Stomach (tissue), 9 donors: Measurements from ENCODE around the gene ELMO1. TPM values are rescaled to one million over a fixed set of nuclear protein-coding genes. Genes with fewer than 3 reads are reported as not detected.

Experiments
- DNase-seq, 2 donors: peaks; one replicate each; pipeline versions ENCODE4 v3.0.0 to v3.0.0-alpha.2; 2013 to 2019
- H3K27ac ChIP-seq, 5 donors: fragments of 200-600 bp in 4 of 5; sonication (generic) in 4 of 5; one replicate each; pipeline ENCODE4 v1.5.1; 2013 to 2019; ENCODE audit warnings: mild to moderate bottlenecking in 1 of 5, moderate library complexity in 1 of 5
- H3K27me3 ChIP-seq, 3 donors: fragments of 200-600 bp; sonication (generic); one replicate each; pipeline ENCODE4 v1.5.1; 2017 to 2019; ENCODE audit warnings: mixed run types in 1 of 3
- H3K36me3 ChIP-seq, 4 donors: fragments of 200-600 bp; sonication (generic); 1 replicate in 3 of 4; 2 replicates in 1 of 4; pipeline ENCODE4 v1.5.1; 2016 to 2019
- H3K4me1 ChIP-seq, 4 donors: fragments of 200-600 bp; sonication (generic); one replicate each; pipeline ENCODE4 v1.5.1; 2016 to 2019
- H3K4me3 ChIP-seq, 4 donors: fragments of 200-600 bp; sonication (generic) in 3 of 4; one replicate each; pipeline ENCODE4 v1.5.1; 2016 to 2019; ENCODE audit warnings: mild to moderate bottlenecking in 1 of 4
- H3K9me3 ChIP-seq, 4 donors: fragments of 200-600 bp; sonication (generic); one replicate each; pipeline ENCODE4 v1.5.1; 2016 to 2019
- EP300 ChIP-seq: sonication (generic); formaldehyde crosslinking; IDR thresholded peaks from one replicate; pipeline ENCODE4 v1.6.1; 2017; ENCODE audit warnings: antibody characterized with exemption
- POLR2A ChIP-seq, 4 donors: fragments of 450-650 bp; IDR thresholded peaks; one replicate each; pipeline ENCODE4 v1.6.1; 2016; ENCODE audit warnings: antibody characterized with exemption in 4 of 4, control low read depth in 2 of 4, mild to moderate bottlenecking in 1 of 4, moderate library complexity in 1 of 4
- POLR2AphosphoS5 ChIP-seq, 3 donors: sonication (generic); formaldehyde crosslinking; IDR thresholded peaks; one replicate each; pipeline ENCODE4 v1.6.1; 2016; ENCODE audit warnings: antibody characterized with exemption in 3 of 3
- WGBS, 5 donors: extraction: QIAGEN DNeasy Blood & Tissue Kit in 3 of 5; methylation state at CpG; one replicate each; pipeline versions ENCODE4 v1.1.5 to v1.1.7; 2013 to 2018; 5-methylcytosine and 5-hydroxymethylcytosine counted together
- intact Hi-C: fragments of 100-400 bp; cut with DNase I; formaldehyde crosslinking; loops from one replicate; pipeline ENCODE4 v1.15.1; 2023; ENCODE audit warnings: low total_unique reads
- polyA plus RNA-seq, 3 donors: library from polyadenylated mRNA; stranded (reverse); fragments of 200-250 nt; gene quantifications; one replicate each; pipeline ENCODE4 v1.2.3, GENCODE V29; 2013
- total RNA-seq, 5 donors: library from RNA; depleted of rRNA; stranded (reverse); fragments of >200 nt; gene quantifications; one replicate each; pipeline versions ENCODE4 v1.1.0 to v1.2.3, GENCODE V29; 2014 to 2016
- TF ChIP-seq, protein P1 (sequence below), 7 experiments: fragments of 450-650 bp in 4 of 7; fragments of 200-600 bp in 3 of 7; sonication (generic) in 3 of 7; IDR thresholded peaks; one replicate each; pipeline ENCODE4 v1.5.1; 2016 to 2019; ENCODE audit warnings: antibody characterized with exemption in 7 of 7, control low read depth in 2 of 7, mild to moderate bottlenecking in 1 of 7
- donor health status: healthy with polysubstance abuse.
- donor health status: Bipolar disorder and iron deficiency.
- donor health status: healthy.

ELMO1 gene
- total and polyA plus RNA-seq, 8 donors, result 4.1 to 117 (median 44.8) TPM

DNA sequence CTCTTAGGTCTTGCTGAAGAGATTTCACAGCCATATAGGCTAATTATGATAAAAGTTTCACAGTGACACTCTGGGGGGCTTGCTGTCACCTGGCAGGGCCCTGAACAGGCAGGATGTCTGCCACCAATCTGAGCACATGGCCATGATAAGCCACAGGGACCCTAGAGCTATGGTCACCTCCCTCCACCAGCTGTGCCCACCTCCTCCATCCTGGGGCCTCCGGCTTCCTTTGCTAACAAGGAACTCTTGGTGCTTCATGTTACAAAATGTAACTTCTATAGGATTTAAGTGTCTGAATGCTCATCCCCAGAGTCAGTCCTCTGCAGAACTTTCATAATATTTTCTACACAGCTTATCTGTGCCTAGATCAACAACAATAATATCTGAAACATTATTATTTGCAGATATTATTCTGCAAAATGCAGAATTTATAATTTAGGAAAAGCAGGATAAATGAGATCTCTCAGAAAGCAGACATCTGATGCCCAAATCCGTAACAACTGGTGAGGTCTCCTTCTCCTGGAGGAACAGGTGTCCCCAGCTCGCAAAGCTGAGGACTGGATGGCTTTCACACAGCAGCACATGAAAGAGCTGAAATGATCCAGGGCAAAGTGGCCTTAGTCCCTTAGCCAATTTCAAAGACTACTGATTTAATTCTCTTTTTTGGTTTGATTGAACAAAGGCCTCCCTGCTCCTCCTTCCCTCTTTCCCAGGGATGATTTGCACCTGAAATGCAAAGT, 437.3 kb downstream of the ELMO1 start:
- Histone ChIP-seq H3K4me3 (no peak overlapping the region), H3K4me1 (peaks cover 13 to 17% (median 13%) of the 10 kb centered on the region in 4 donors), H3K27ac (no peak overlapping the region), H3K9me3 (no peaks in the 10 kb centered on the region), H3K27me3 (no peaks in the 10 kb centered on the region), H3K36me3 (peaks cover 0 to 15% (median 7%) of the 10 kb centered on the region in 4 donors)
- DNase-seq, result no peak
- 93 to 100% (median 98%) methylated on average over 3 of the region's 3 CpGs for WGBS, 5 donors
- intact Hi-C loops, result no loop called here
- TF ChIP-seq, protein P1, sequence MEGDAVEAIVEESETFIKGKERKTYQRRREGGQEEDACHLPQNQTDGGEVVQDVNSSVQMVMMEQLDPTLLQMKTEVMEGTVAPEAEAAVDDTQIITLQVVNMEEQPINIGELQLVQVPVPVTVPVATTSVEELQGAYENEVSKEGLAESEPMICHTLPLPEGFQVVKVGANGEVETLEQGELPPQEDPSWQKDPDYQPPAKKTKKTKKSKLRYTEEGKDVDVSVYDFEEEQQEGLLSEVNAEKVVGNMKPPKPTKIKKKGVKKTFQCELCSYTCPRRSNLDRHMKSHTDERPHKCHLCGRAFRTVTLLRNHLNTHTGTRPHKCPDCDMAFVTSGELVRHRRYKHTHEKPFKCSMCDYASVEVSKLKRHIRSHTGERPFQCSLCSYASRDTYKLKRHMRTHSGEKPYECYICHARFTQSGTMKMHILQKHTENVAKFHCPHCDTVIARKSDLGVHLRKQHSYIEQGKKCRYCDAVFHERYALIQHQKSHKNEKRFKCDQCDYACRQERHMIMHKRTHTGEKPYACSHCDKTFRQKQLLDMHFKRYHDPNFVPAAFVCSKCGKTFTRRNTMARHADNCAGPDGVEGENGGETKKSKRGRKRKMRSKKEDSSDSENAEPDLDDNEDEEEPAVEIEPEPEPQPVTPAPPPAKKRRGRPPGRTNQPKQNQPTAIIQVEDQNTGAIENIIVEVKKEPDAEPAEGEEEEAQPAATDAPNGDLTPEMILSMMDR (IDR thresholded peaks at IDR 0.05), result no peak
- no peak for TF ChIP-seq POLR2A (IDR thresholded peaks at IDR 0.05)
- TF ChIP-seq EP300, result no peak
- TF ChIP-seq POLR2AphosphoS5 (IDR thresholded peaks at IDR 0.05), result no peak

DNA sequence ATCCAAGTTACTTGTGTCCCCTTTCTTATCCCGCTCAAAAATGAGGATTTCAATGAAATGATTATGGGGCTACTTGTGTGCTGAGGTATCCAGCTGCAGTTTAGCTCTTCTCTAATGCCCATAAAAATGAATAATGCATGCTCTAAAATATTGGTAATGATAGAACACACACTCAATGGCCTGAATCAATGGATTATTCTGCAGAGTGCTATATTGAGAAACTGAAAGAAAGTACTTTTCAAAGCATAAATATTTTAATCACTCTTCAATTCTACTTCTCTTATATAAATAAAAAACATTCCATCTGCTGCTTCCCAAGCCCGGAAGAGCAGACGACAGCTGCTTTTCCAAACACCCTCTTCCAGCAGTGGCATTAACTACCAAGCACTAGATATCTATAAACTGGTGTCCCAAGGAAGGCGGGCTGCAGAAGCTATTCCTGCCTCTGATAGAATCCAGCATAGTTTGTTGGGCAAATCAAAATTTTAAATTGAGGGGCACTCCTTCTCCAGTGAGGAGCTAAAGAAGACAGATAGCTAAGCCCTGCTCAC, 439.5 kb downstream of the ELMO1 start:
- no peaks in the 10 kb centered on the region for H3K9me3 ChIP-seq
- 59 to 73% (median 68%) methylated on average over 4 of the region's 4 CpGs for WGBS, 5 donors
- H3K36me3 ChIP-seq, result peaks cover 0 to 15% (median 7%) of the 10 kb centered on the region in 4 donors
- intact Hi-C loops, result no loop called here
- no peak overlapping the region for H3K27ac ChIP-seq
- no peak for DNase-seq
- H3K27me3 ChIP-seq, result no peaks in the 10 kb centered on the region
- H3K4me3 ChIP-seq, result no peak overlapping the region
- H3K4me1 ChIP-seq, result peaks cover 0 to 3% (median 0%) of the 10 kb centered on the region in 4 donors
- TF ChIP-seq, protein P1 (IDR thresholded peaks at IDR 0.05), result no peak
- TF ChIP-seq POLR2A (IDR thresholded peaks at IDR 0.05) (no peak), POLR2AphosphoS5 (IDR thresholded peaks at IDR 0.05) (no peak), EP300 (no peak)

DNA sequence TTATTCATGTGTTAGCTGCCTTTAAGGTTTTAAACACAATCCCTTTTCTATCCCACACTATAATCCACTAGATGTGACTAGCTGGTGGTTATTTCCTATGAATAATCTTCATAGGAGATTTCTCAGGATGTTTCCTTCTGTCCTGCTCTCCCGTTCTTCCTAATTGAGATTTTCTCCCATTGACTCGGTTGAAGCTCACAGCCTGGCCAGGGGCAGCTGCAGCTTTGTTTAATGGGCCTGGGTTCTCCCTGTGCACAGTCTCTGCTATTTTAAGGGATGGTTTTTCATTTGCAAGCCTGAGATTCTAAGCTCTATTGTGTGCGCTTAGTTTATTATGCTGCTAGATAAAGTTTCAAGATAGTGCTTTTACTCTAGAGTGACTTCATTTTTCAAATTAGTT, 441.0 kb downstream of the ELMO1 start:
- no peak for DNase-seq

DNA sequence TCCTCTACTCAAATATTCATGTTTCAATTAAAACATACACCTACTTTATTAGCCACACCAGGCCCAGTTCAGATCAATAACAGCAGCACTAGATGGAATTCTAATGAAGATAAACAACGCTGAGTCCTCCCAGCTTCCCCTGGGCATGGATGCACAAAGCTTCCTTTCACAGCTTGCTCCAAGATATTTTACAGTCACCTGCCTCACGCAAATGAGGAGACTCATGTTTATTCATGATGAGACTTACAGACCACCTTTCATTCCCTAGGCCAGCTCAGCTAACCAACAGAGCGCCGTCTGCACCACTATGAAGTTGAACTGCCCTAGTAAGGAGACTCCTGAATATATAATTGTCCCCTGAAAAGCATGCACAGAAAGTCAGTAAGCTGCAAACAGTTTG, 441.4 kb downstream of the ELMO1 start:
- no peak for DNase-seq

More for the DNA sequence above, 441.0 kb downstream of the ELMO1 start:
- TF ChIP-seq, protein P1 (IDR thresholded peaks at IDR 0.05), result no peak
- TF ChIP-seq EP300, result no peak
- TF ChIP-seq POLR2AphosphoS5 (IDR thresholded peaks at IDR 0.05), result no peak
- no peak for TF ChIP-seq POLR2A (IDR thresholded peaks at IDR 0.05)
- Histone ChIP-seq H3K36me3 (peaks cover 0 to 10% (median 5%) of the 10 kb centered on the region in 4 donors), H3K4me3 (no peak overlapping the region), H3K9me3 (no peaks in the 10 kb centered on the region), H3K4me1 (peaks cover 0 to 3% (median 0%) of the 10 kb centered on the region in 4 donors), H3K27ac (no peak overlapping the region), H3K27me3 (no peaks in the 10 kb centered on the region)
- intact Hi-C loops, result no loop called here
- WGBS, 5 donors, result 81 to 90% (median 83%) methylated on average over 3 of the region's 3 CpGs

More for the DNA sequence above, 441.4 kb downstream of the ELMO1 start:
- intact Hi-C loops, result no loop called here
- TF ChIP-seq, protein P1 (IDR thresholded peaks at IDR 0.05), result no peak
- TF ChIP-seq POLR2A (IDR thresholded peaks at IDR 0.05) (no peak), POLR2AphosphoS5 (IDR thresholded peaks at IDR 0.05) (no peak), EP300 (no peak)
- WGBS, 5 donors, result 84 to 91% (median 88%) methylated on average over 4 of the region's 4 CpGs
- Histone ChIP-seq H3K4me1 (peaks cover 0 to 3% (median 0%) of the 10 kb centered on the region in 4 donors), H3K27me3 (no peaks in the 10 kb centered on the region), H3K36me3 (peaks cover 0 to 6% (median 3%) of the 10 kb centered on the region in 4 donors), H3K4me3 (no peak overlapping the region), H3K27ac (no peak overlapping the region), H3K9me3 (no peaks in the 10 kb centered on the region)
